ENCODE measurements around the gene MLXIP.
"Not testable (repeated sequence)": the region's sequence is repeated elsewhere in the genome, so short reads cannot be mapped to it uniquely, and the experiment has no call there.

Gene MLXIP

GRCh38 chr12:122174155-122174845, 95.7 kb downstream of the MLXIP start, which contains the start of gene IL31:
TSS of gene IL31 (minus strand) at chr12:122174221. CDS start at chr12:122174172, 49 bp downstream.
- DNase-seq (ENCODE audit: low read depth in 4 of 4, low spot score in 1 of 4), result no peak

GRCh38 chr12:122176473-122176872, 97.9 kb downstream of the MLXIP start:
- not testable (repeated sequence) for DNase-seq (ENCODE audit: low read depth in 4 of 4, low spot score in 1 of 4)

- no peak for DNase-seq (ENCODE audit: low read depth in 4 of 4, low spot score in 1 of 4)
Measured at GRCh38 chr12:122182887-122183587, 104.5 kb downstream of the MLXIP start, which contains the start of gene LRRC43. TSS of gene LRRC43 (plus strand) at chr12:122183123. CDS start at chr12:122183145, 22 bp downstream.

- DNase-seq (ENCODE audit: low read depth in 4 of 4, low spot score in 1 of 4), result no peak
Measured at GRCh38 chr12:122183588-122183940, 105.0 kb downstream of the MLXIP start.

- DNase-seq (ENCODE audit: low read depth in 4 of 4, low spot score in 1 of 4), result no peak
Measured at GRCh38 chr12:122184517-122184916, 106.0 kb downstream of the MLXIP start.

- DNase-seq (ENCODE audit: low read depth in 4 of 4, low spot score in 1 of 4), result no peak
Measured at GRCh38 chr12:122185079-122185478, 106.5 kb downstream of the MLXIP start.

- DNase-seq (ENCODE audit: low read depth in 4 of 4, low spot score in 1 of 4), result no peak
Measured at GRCh38 chr12:122185494-122186082, 107.0 kb downstream of the MLXIP start.

GRCh38 chr12:122187466-122187865, 108.9 kb downstream of the MLXIP start:
- no peak for DNase-seq (ENCODE audit: low read depth in 4 of 4, low spot score in 1 of 4)

- no peak for DNase-seq (ENCODE audit: low read depth in 4 of 4, low spot score in 1 of 4)
Measured at GRCh38 chr12:122189626-122190475, 111.3 kb downstream of the MLXIP start.

- DNase-seq (ENCODE audit: low read depth in 4 of 4, low spot score in 1 of 4), result peak in 3 of 4 experiments; percentile 36 to 54 (median 39)
Measured at GRCh38 chr12:122190842-122191668, 112.5 kb downstream of the MLXIP start.

GRCh38 chr12:122192441-122192840, 113.9 kb downstream of the MLXIP start:
- DNase-seq (ENCODE audit: low read depth in 4 of 4, low spot score in 1 of 4), result no peak

- DNase-seq (ENCODE audit: low read depth in 4 of 4, low spot score in 1 of 4), result no peak
Measured at GRCh38 chr12:122194804-122195203, 116.2 kb downstream of the MLXIP start.

GRCh38 chr12:122195405-122195804, 116.8 kb downstream of the MLXIP start:
- DNase-seq (ENCODE audit: low read depth in 4 of 4, low spot score in 1 of 4), result no peak
